ENCODE results near the gene SMIM23. TPM values are rescaled to one million over a fixed set of nuclear protein-coding genes. Genes with fewer than 3 reads are reported as not detected.

The SMIM23 gene
- total and polyA plus RNA-seq, 2 experiments from 2014 or later = not detected

GRCh38 chr5:171813813-171814490, 28.3 kb downstream of the SMIM23 start:
- no peaks in the 10 kb centered on the region for H3K27me3 ChIP-seq
- 87% methylated on average over 7 of the region's 7 CpGs for WGBS (ENCODE audit: low lambda C conversion rate, missing lambda C conversion rate)
- H3K9me3 ChIP-seq (ENCODE audit: low read depth) = no peaks in the 10 kb centered on the region
- no peak overlapping the region for H3K27ac ChIP-seq
- H3K4me3 ChIP-seq = no peak overlapping the region
- no peak for DNase-seq (ENCODE audit: low spot score)
- H4K20me1 ChIP-seq (ENCODE audit: insufficient read depth, poor library complexity, severe bottlenecking) = no peaks in the 10 kb centered on the region
- no peak overlapping the region for H2AFZ ChIP-seq
- no peak overlapping the region for H3K4me2 ChIP-seq
- no peaks in the 10 kb centered on the region for H3K9me2 ChIP-seq (replicated peaks; ENCODE audit: insufficient read depth)
- no peaks in the 10 kb centered on the region for H3K4me1 ChIP-seq (ENCODE audit: insufficient read depth)
- no peaks in the 10 kb centered on the region for H3K36me3 ChIP-seq (replicated peaks; ENCODE audit: insufficient read depth, low read depth)
- TF ChIP-seq EZH2 (IDR thresholded peaks at IDR 0.05; ENCODE audit: borderline replicate concordance) (no peak), EZH2phosphoT487 (IDR thresholded peaks at IDR 0.05; ENCODE audit: low read depth, severe bottlenecking, unreplicated experiment) (no peak)
- TF ChIP-seq, protein P1, sequence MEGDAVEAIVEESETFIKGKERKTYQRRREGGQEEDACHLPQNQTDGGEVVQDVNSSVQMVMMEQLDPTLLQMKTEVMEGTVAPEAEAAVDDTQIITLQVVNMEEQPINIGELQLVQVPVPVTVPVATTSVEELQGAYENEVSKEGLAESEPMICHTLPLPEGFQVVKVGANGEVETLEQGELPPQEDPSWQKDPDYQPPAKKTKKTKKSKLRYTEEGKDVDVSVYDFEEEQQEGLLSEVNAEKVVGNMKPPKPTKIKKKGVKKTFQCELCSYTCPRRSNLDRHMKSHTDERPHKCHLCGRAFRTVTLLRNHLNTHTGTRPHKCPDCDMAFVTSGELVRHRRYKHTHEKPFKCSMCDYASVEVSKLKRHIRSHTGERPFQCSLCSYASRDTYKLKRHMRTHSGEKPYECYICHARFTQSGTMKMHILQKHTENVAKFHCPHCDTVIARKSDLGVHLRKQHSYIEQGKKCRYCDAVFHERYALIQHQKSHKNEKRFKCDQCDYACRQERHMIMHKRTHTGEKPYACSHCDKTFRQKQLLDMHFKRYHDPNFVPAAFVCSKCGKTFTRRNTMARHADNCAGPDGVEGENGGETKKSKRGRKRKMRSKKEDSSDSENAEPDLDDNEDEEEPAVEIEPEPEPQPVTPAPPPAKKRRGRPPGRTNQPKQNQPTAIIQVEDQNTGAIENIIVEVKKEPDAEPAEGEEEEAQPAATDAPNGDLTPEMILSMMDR (IDR thresholded peaks at IDR 0.05; ENCODE audit: poor library complexity) = no peak
- H3K79me2 ChIP-seq = no peaks in the 10 kb centered on the region

- no peak for DNase-seq (ENCODE audit: low spot score)
- WGBS (ENCODE audit: low lambda C conversion rate, missing lambda C conversion rate) = 41% methylated on average over 1 of the region's 1 CpG
- no peak overlapping the region for H3K27ac ChIP-seq
- H2AFZ ChIP-seq = no peak overlapping the region
- no peak overlapping the region for H3K4me3 ChIP-seq
- no peaks in the 10 kb centered on the region for H3K79me2 ChIP-seq
- no peaks in the 10 kb centered on the region for H3K27me3 ChIP-seq
- H3K4me1 ChIP-seq (ENCODE audit: insufficient read depth) = no peaks in the 10 kb centered on the region
- H4K20me1 ChIP-seq (ENCODE audit: insufficient read depth, poor library complexity, severe bottlenecking) = no peaks in the 10 kb centered on the region
- no peaks in the 10 kb centered on the region for H3K36me3 ChIP-seq (replicated peaks; ENCODE audit: insufficient read depth, low read depth)
- no peaks in the 10 kb centered on the region for H3K9me2 ChIP-seq (replicated peaks; ENCODE audit: insufficient read depth)
- H3K9me3 ChIP-seq (ENCODE audit: low read depth) = no peaks in the 10 kb centered on the region
- no peak overlapping the region for H3K4me2 ChIP-seq
- TF ChIP-seq, protein P1 (IDR thresholded peaks at IDR 0.05; ENCODE audit: poor library complexity) = no peak
- TF ChIP-seq EZH2 (IDR thresholded peaks at IDR 0.05; ENCODE audit: borderline replicate concordance) = no peak
- TF ChIP-seq EZH2phosphoT487 (IDR thresholded peaks at IDR 0.05; ENCODE audit: low read depth, severe bottlenecking, unreplicated experiment) = no peak
Measured at GRCh38 chr5:171816666-171817065, 31.0 kb downstream of the SMIM23 start.

- no peak overlapping the region for H3K4me2 ChIP-seq
- DNase-seq (ENCODE audit: low spot score) = no peak
- no peaks in the 10 kb centered on the region for H3K9me2 ChIP-seq (replicated peaks; ENCODE audit: insufficient read depth)
- H3K79me2 ChIP-seq = no peaks in the 10 kb centered on the region
- H3K4me3 ChIP-seq = no peak overlapping the region
- no peaks in the 10 kb centered on the region for H3K36me3 ChIP-seq (replicated peaks; ENCODE audit: insufficient read depth, low read depth)
- no peaks in the 10 kb centered on the region for H4K20me1 ChIP-seq (ENCODE audit: insufficient read depth, poor library complexity, severe bottlenecking)
- H3K4me1 ChIP-seq (ENCODE audit: insufficient read depth) = no peaks in the 10 kb centered on the region
- H3K27me3 ChIP-seq = no peaks in the 10 kb centered on the region
- no peak overlapping the region for H2AFZ ChIP-seq
- no peak overlapping the region for H3K27ac ChIP-seq
- no peaks in the 10 kb centered on the region for H3K9me3 ChIP-seq (ENCODE audit: low read depth)
- 95% methylated on average over 11 of the region's 11 CpGs for WGBS (ENCODE audit: low lambda C conversion rate, missing lambda C conversion rate)
- TF ChIP-seq EZH2phosphoT487 (IDR thresholded peaks at IDR 0.05; ENCODE audit: low read depth, severe bottlenecking, unreplicated experiment) = no peak
- TF ChIP-seq EZH2 (IDR thresholded peaks at IDR 0.05; ENCODE audit: borderline replicate concordance) = no peak
- TF ChIP-seq, protein P1 (IDR thresholded peaks at IDR 0.05; ENCODE audit: poor library complexity) = no peak
Measured at GRCh38 chr5:171820561-171820960, 34.9 kb downstream of the SMIM23 start.
